ENCODE results near the gene YEATS2.

DNA sequence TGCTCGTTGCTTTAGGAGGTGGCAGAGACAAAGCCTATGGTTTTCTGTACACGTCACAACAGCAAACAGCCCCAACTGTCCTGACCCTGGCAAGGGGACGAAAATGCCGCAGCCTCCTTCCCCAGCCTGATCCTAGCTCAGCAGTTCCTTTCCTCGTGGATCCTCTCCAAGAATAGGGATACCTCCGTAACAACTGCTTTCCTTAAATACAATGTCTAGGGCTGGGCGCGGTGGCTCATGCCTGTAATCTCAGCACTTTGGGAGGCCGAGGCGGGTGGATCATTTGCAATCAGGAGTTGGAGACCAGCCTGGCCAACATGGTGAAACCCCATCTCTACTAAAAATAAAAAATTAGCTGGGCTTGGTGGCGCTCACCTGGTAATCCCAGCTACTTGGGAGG lies 110.8 kb downstream of the YEATS2 start:
- TF ChIP-seq, protein P1, sequence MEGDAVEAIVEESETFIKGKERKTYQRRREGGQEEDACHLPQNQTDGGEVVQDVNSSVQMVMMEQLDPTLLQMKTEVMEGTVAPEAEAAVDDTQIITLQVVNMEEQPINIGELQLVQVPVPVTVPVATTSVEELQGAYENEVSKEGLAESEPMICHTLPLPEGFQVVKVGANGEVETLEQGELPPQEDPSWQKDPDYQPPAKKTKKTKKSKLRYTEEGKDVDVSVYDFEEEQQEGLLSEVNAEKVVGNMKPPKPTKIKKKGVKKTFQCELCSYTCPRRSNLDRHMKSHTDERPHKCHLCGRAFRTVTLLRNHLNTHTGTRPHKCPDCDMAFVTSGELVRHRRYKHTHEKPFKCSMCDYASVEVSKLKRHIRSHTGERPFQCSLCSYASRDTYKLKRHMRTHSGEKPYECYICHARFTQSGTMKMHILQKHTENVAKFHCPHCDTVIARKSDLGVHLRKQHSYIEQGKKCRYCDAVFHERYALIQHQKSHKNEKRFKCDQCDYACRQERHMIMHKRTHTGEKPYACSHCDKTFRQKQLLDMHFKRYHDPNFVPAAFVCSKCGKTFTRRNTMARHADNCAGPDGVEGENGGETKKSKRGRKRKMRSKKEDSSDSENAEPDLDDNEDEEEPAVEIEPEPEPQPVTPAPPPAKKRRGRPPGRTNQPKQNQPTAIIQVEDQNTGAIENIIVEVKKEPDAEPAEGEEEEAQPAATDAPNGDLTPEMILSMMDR (conservative IDR thresholded peaks at IDR 0.05; ENCODE audit: low read depth, low read length): no peak
- no peak for TF ChIP-seq EZH2 (IDR thresholded peaks at IDR 0.05; ENCODE audit: low read length, unreplicated experiment)
- no peak for TF ChIP-seq EZH2phosphoT487 (IDR thresholded peaks at IDR 0.05; ENCODE audit: borderline replicate concordance, low read length)

Data from PC-3 (cell line).